Ishikawa (cell line): Measurements from ENCODE around the gene MTUS2.

Experiments used
- CEBPB ChIP-seq: IDR thresholded peaks from 2 replicates; pipeline ENCODE4 v1.6.1; 2012
- CREB1 ChIP-seq: IDR thresholded peaks from 2 replicates; pipeline ENCODE4 v1.6.1; 2012; ENCODE audit warnings: low read depth
- EGR1 ChIP-seq: IDR thresholded peaks from 2 replicates; pipeline ENCODE4 v1.6.1; 2012
- EP300 ChIP-seq: IDR thresholded peaks from 2 replicates; pipeline ENCODE4 v1.6.1; 2012; ENCODE audit warnings: borderline replicate concordance
- FOXM1 ChIP-seq: IDR thresholded peaks from 2 replicates; pipeline ENCODE4 v1.6.1; 2012; ENCODE audit warnings: low read depth, borderline replicate concordance
- MAX ChIP-seq: IDR thresholded peaks from 2 replicates; pipeline ENCODE4 v1.6.1; 2012
- NFIC ChIP-seq: IDR thresholded peaks from 2 replicates; pipeline ENCODE4 v1.6.1; 2012
- RAD21 ChIP-seq: IDR thresholded peaks from 2 replicates; pipeline ENCODE4 v1.6.1; 2012; ENCODE audit warnings: low read depth
- REST ChIP-seq: IDR thresholded peaks from 2 replicates; pipeline ENCODE4 v1.6.1; 2012; ENCODE audit warnings: low read depth, mild to moderate bottlenecking
- TAF1 ChIP-seq: IDR thresholded peaks from 2 replicates; pipeline ENCODE4 v1.6.1; 2012; ENCODE audit warnings: low read depth, mild to moderate bottlenecking
- TCF12 ChIP-seq: IDR thresholded peaks from 2 replicates; pipeline ENCODE4 v1.6.1; 2012; ENCODE audit warnings: low read depth
- TEAD4 ChIP-seq: IDR thresholded peaks from 2 replicates; pipeline ENCODE4 v1.6.1; 2012
- YY1 ChIP-seq: IDR thresholded peaks from 2 replicates; pipeline ENCODE4 v1.6.1; 2012; ENCODE audit warnings: low read depth
- ZBTB7A ChIP-seq: IDR thresholded peaks from 2 replicates; pipeline ENCODE4 v1.6.1; 2012; ENCODE audit warnings: low read depth
- TF ChIP-seq, protein P1 (sequence below): IDR thresholded peaks from 2 replicates; pipeline ENCODE4 v1.6.1; 2012

The MTUS2 gene

DNA sequence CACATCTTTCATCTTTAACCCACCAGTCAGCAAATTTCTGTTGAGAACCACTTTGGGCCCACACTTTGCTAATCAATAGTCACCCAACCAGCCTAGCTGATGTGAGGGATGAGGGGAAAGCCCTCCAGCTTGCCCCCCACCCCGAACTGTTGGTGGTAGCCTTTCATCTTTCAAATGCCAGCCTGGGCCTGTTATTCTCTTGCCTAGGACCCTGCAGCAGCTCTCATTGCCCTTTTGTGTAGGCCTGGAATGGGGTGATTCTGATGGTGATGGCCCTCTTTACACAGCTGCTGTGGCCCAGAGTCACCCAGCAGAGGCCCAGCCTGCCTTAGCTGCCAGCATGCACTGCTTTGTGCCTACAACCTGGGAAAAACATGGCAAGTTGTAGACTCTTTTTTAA lies 480.9 kb downstream of the MTUS2 start:
- TF ChIP-seq YY1 (no peak), TCF12 (no peak), REST (no peak), TAF1 (no peak), FOXM1 (no peak), RAD21 (no peak), TEAD4 (no peak), CREB1 (no peak), ZBTB7A (no peak), EGR1 (no peak), MAX (no peak), CEBPB (no peak), NFIC (no peak), EP300 (no peak)
- TF ChIP-seq, protein P1, sequence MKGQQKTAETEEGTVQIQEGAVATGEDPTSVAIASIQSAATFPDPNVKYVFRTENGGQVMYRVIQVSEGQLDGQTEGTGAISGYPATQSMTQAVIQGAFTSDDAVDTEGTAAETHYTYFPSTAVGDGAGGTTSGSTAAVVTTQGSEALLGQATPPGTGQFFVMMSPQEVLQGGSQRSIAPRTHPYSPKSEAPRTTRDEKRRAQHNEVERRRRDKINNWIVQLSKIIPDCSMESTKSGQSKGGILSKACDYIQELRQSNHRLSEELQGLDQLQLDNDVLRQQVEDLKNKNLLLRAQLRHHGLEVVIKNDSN = no peak

- TF ChIP-seq TAF1 (no peak), TCF12 (no peak), RAD21 (no peak), MAX (no peak), ZBTB7A (no peak), EP300 (no peak)
These were observed 484.0 kb downstream of the MTUS2 start for GRCh38 chr13:29304148-29304547.

- TF ChIP-seq CEBPB = no peak
- TF ChIP-seq YY1 = no peak
- TF ChIP-seq EGR1 = no peak
- TF ChIP-seq REST = no peak
- no peak for TF ChIP-seq TAF1
- TF ChIP-seq TEAD4 = no peak
- TF ChIP-seq, protein P1 = no peak
- TF ChIP-seq MAX = no peak
- TF ChIP-seq FOXM1 = no peak
- no peak for TF ChIP-seq EP300
- TF ChIP-seq ZBTB7A = no peak
- no peak for TF ChIP-seq TCF12
- no peak for TF ChIP-seq NFIC
- TF ChIP-seq RAD21 = no peak
These were observed 490.7 kb downstream of the MTUS2 start for GRCh38 chr13:29310806-29311205.

DNA sequence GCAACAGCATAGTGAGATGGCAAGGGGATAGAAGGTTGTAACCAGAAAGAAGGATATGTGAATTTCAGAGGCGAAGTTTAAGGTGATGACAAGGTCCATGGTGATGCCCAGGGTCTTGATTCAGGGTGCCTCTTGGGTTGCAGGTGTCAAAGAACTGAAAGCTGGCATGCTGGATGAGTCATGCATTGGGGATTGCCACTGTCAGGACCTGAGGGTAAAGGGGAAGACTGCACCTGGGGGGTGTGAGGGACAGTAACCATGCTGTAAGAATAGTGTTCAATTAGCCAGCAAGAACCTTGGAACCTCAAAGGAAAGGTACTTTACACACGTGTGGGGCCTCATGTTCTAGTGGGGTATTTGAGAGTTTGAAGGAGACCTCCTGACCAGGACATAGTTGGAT lies 495.7 kb downstream of the MTUS2 start:
- TF ChIP-seq FOXM1 = no peak

GRCh38 chr13:29317828-29318227 lies 497.7 kb downstream of the MTUS2 start:
- TF ChIP-seq TAF1 (no peak), REST (no peak), TCF12 (no peak), EP300 (no peak), TEAD4 (no peak), CREB1 (no peak), EGR1 (no peak), NFIC (no peak), ZBTB7A (no peak), FOXM1 (no peak), CEBPB (no peak), MAX (no peak), YY1 (no peak), RAD21 (no peak)
- TF ChIP-seq, protein P1 = no peak
